Activated CD4-positive, alpha-beta T cell treated with anti-CD3 and anti-CD28 coated beads for 48 hours (primary cell): ENCODE results near the gene LIM2.

Source experiments
- DNase-seq: peaks from one replicate; pipeline ENCODE4 v3.0.0-alpha.2; 2020

LIM2 gene

GRCh38 chr19:51365211-51365964 is 22.4 kb downstream of the LIM2 start:
- peak; percentile 31 for DNase-seq

- DNase-seq = no peak
Observed at GRCh38 chr19:51364200-51365106, 23.3 kb downstream of the LIM2 start.

- no peak for DNase-seq
Observed at GRCh38 chr19:51361239-51361638, 26.5 kb downstream of the LIM2 start.

GRCh38 chr19:51359294-51359693 is 28.5 kb downstream of the LIM2 start:
- DNase-seq = no peak

GRCh38 chr19:51357952-51358351 is 29.8 kb downstream of the LIM2 start:
- DNase-seq = no peak

- no peak for DNase-seq
Observed at GRCh38 chr19:51356159-51356801, 31.5 kb downstream of the LIM2 start.

GRCh38 chr19:51354742-51355148 is 33.0 kb downstream of the LIM2 start:
- peak; percentile 38 for DNase-seq

GRCh38 chr19:51354103-51354741 is 33.6 kb downstream of the LIM2 start:
- no peak for DNase-seq

GRCh38 chr19:51352783-51353360 is 34.9 kb downstream of the LIM2 start:
- DNase-seq = no peak

- DNase-seq = no peak
Observed at GRCh38 chr19:51351266-51351990, 36.3 kb downstream of the LIM2 start.

GRCh38 chr19:51347209-51347928 is 40.4 kb downstream of the LIM2 start:
- DNase-seq = no peak

GRCh38 chr19:51346742-51347141 is 41.0 kb downstream of the LIM2 start:
- no peak for DNase-seq

- no peak for DNase-seq
Observed at GRCh38 chr19:51345076-51345620, 42.6 kb downstream of the LIM2 start.

GRCh38 chr19:51342631-51343569 is 44.9 kb downstream of the LIM2 start:
- DNase-seq = no peak

- DNase-seq = no peak
Observed at GRCh38 chr19:51341976-51342580, 45.7 kb downstream of the LIM2 start, which contains the start of gene VSIG10L. VSIG10L (minus strand) TSS chr19:51342139; CDS start chr19:51342124, 15 bp downstream.

GRCh38 chr19:51341066-51341465 is 46.7 kb downstream of the LIM2 start:
- no peak for DNase-seq

- DNase-seq = peak; percentile 99
Observed at GRCh38 chr19:51339687-51340656, 47.8 kb downstream of the LIM2 start.

GRCh38 chr19:51339313-51339686 is 48.5 kb downstream of the LIM2 start:
- DNase-seq = no peak
